Cardiac ventricle fibroblast (primary cell): Measurements from ENCODE around the gene OR51B6. TPM values are rescaled to one million over a fixed set of nuclear protein-coding genes. Genes with fewer than 3 reads are reported as not detected.

Source experiments
- total RNA-seq: library from RNA; depleted of rRNA; stranded (reverse); fragments of >200 nt; gene quantifications from 2 replicates; pipeline ENCODE4 v1.2.3, GENCODE V29; 2015

Gene OR51B6, protein sequence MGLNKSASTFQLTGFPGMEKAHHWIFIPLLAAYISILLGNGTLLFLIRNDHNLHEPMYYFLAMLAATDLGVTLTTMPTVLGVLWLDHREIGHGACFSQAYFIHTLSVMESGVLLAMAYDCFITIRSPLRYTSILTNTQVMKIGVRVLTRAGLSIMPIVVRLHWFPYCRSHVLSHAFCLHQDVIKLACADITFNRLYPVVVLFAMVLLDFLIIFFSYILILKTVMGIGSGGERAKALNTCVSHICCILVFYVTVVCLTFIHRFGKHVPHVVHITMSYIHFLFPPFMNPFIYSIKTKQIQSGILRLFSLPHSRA
- not detected in 2 replicates for total RNA-seq

DNA sequence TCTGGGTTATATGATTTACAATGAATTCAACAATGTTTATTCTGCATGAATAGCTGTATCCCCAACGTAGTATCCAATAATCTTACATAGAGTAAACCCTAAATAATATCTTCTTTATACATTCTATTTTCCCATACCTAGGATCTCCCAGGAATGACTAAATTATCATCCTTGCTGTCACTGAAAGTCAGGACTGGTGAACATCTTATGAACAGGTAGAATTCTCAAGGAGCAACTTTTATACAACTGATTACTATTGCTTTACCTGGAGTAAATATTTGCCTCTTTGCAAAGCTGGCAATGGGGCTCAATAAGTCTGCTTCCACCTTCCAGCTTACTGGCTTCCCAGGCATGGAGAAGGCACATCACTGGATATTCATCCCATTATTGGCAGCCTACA, at the start of gene OR51B6:
Gene OR51B6 (plus strand): TSS at position 301 of the 400 bp plus-strand sequence. CDS start 0 bp downstream, at position 301.

DNA sequence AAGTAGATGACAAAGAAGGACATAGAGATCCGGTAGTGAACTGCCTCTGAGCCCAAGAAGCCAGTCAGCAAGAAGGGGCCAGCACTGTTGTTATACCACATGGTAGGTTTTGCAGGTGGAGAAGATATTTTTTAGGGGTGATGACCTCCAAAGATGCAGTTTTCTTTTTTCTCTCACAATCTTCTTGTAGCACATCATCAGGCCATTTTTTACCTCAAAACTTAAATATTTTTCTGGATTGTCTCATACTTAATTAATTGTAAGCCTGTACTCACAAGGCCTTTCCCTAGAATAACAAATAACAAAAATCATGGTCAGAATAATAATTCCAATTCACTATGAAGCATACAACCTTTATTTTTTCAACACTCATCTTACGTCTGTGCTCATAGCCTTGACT, 49.5 kb upstream of the OR51B6 start, which contains the start of gene OR51B4:
Gene OR51B4 (minus strand): TSS at position 101 of the 400 bp plus-strand sequence. CDS start 0 bp downstream, at position 101.

DNA sequence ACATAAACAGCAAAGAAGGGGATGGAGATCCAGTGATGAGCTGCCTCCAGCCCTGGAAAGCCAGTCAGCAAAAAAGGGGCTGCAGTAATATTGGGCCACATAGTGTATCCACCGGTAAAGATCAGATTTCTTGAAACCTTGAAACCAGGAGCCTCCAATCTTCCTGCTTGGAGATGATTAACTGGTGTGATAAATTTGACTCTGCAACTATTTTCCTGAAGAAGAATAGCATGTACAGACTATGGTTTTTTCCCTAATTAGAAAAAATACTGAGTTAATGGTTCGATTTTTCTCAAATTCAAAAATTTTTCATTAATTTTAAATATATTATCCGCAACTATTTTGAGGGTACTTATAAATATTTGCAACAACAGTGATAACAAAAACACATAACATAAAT, 27.1 kb upstream of the OR51B6 start, which contains the start of gene OR51B2:
Gene OR51B2 (minus strand): TSS at position 101 of the 400 bp plus-strand sequence. CDS start 0 bp downstream, at position 101.

DNA sequence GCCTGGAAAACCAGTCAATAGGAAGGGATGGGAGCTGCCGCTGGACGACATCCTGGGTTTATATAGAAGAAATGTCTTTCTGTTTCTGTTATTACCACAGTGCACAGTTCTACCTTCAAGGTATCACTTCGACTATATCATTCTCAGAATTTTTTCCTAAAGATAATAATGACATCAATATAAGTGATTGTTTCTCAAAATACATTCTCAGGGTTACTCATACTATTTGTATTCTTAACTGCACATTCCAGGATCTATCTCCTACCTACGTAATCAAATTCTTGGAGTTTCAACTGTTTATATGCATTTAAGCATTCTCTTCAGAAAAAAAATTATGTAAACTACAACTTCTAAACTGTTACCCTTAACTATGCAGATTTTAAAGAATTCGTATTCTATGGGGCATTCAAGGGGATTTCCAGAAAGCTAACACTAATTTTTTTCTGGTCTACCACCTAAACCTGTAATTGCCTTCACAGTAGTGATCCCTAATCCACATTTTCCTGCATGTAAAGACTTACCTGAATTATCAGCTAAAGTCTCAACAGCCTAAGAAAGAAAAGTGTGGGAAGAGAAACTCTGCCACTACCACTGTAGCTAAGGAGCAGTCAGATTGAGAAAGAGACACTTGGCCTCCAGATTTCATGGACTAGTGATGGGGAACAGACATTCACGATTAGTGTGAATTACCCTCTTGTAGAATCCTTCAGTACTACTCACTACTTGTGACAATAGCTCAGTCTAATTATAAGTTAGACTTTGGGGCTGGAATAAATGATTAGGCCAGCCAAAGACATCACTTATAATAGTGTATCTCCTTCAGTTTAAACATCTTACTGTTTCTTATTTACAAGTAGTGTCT, 7.6 kb upstream of the OR51B6 start, which contains the start of gene OR51B5:
Gene OR51B5 (minus strand): TSS at position 51 of the 862 bp plus-strand sequence. CDS start 0 bp downstream, at position 51.

DNA sequence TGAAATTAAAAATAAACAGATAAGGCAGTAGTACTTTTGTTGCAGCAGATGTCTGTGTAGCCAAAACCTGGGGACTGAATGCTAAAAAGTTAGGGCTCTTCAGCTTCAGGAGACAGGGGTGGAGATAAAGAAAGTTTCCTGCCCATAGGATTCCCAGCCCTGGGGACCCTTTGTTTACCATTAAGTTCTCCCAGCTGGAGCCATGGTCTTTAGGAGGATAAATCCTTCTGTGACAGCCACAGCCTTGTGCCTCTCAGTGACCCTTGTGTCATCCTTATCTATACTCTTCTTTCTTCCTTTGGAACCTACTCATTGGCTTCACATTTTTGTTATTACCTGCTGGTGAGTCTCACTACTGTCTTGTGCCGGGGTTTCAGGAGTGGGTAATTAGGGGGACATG, 32.3 kb downstream of the OR51B6 start, which contains the start of gene OR51M1:
Gene OR51M1 (plus strand): TSS at position 237 of the 400 bp plus-strand sequence. CDS start 5,587 bp downstream, outside the sequence.

Other genes with a start within 250 kb of the OR51B6 start
- not detected in 2 replicates for gene OR52A5, start 213.2 kb upstream of the OR51B6 start, total RNA-seq
- gene OR52A1, start 196.8 kb upstream of the OR51B6 start, total RNA-seq = not detected in 2 replicates
- not detected in 2 replicates for gene OR51V1, start 150.8 kb upstream of the OR51B6 start, total RNA-seq
- gene HBB, start 124.4 kb upstream of the OR51B6 start, total RNA-seq = not detected in 2 replicates
- gene HBD, start 117.0 kb upstream of the OR51B6 start, total RNA-seq = not detected in 2 replicates
- gene HBG1, start 101.7 kb upstream of the OR51B6 start, total RNA-seq = not detected in 2 replicates
- gene HBG2, start 96.7 kb upstream of the OR51B6 start, total RNA-seq = not detected in 2 replicates
- gene HBE1, start 81.6 kb upstream of the OR51B6 start, total RNA-seq = not detected in 2 replicates
- not detected in 2 replicates for gene OR51B4, start 49.6 kb upstream of the OR51B6 start, total RNA-seq
- not detected in 2 replicates for gene OR51B2, start 27.2 kb upstream of the OR51B6 start, total RNA-seq
- not detected in 2 replicates for gene OR51B5, start 8.0 kb upstream of the OR51B6 start, total RNA-seq
- gene OR51M1, start 32.3 kb downstream of the OR51B6 start, total RNA-seq = not detected in 2 replicates
- not detected in 2 replicates for gene OR51Q1, start 70.6 kb downstream of the OR51B6 start, total RNA-seq
- not detected in 2 replicates for gene OR51I1, start 90.0 kb downstream of the OR51B6 start, total RNA-seq
- gene OR51I2, start 97.8 kb downstream of the OR51B6 start, total RNA-seq = not detected in 2 replicates
- not detected in 2 replicates for gene OR52D1, start 137.2 kb downstream of the OR51B6 start, total RNA-seq
- gene UBQLN3, start 158.4 kb downstream of the OR51B6 start, total RNA-seq = 0.24 TPM in 1 of 2 replicates, not detected in the other
- not detected in 2 replicates for gene UBQLNL, start 165.2 kb downstream of the OR51B6 start, total RNA-seq
- gene OR52H1, start 197.0 kb downstream of the OR51B6 start, total RNA-seq = not detected in 2 replicates
- not detected in 2 replicates for gene OR52B6, start 229.4 kb downstream of the OR51B6 start, total RNA-seq
- 1.1 and 5.0 TPM in 2 replicates for gene TRIM6, start 245.1 kb downstream of the OR51B6 start, total RNA-seq